GM10266 (cell line): ENCODE data around the gene CASTOR1.

Experiments used
- DNase-seq: peaks from one replicate; pipeline ENCODE4 v3.0.0; 2012; ENCODE audit errors: extremely low spot score
- CTCF ChIP-seq: IDR thresholded peaks from 2 replicates; pipeline ENCODE4 v1.5.1; 2012; ENCODE audit warnings: mild to moderate bottlenecking, low read depth; ENCODE audit not compliant: control insufficient read depth, insufficient read depth; ENCODE audit errors: missing control alignments

CASTOR1 gene

GRCh38 chr22:30235687-30236170, 53.6 kb downstream of the CASTOR1 start:
- no peak for DNase-seq
- no peak for TF ChIP-seq CTCF
